ENCODE data around the gene BTG4. TPM values are rescaled to one million over a fixed set of nuclear protein-coding genes. Genes with fewer than 3 reads are reported as not detected.

BTG4 gene
- total RNA-seq, 1 experiment from 2014 or later = not detected

GRCh38 chr11:111560800-111561199 is 48.6 kb upstream of the BTG4 start:
- POLR2A ChIA-PET = interaction anchor here (1.1 kb wide), 1 partner anchor 311 kb away, joined by 3 read pairs; no protein-coding TSS in a partner anchor
- no peaks in the 10 kb centered on the region for H3K79me2 ChIP-seq (ENCODE audit: insufficient read depth, low read length)
- TF ChIP-seq CEBPB (IDR thresholded peaks at IDR 0.05; ENCODE audit: low read depth) (no peak), CBX3 (IDR thresholded peaks at IDR 0.05; ENCODE audit: low read depth) (no peak), SP1 (IDR thresholded peaks at IDR 0.05; ENCODE audit: low read depth) (no peak), YY1 (IDR thresholded peaks at IDR 0.05; ENCODE audit: extremely low read depth, insufficient replicate concordance, low read depth, low read length) (no peak), SRF (IDR thresholded peaks at IDR 0.05; ENCODE audit: low read depth) (no peak), EGR1 (IDR thresholded peaks at IDR 0.05; ENCODE audit: low read depth) (no peak), ZNF274 (IDR thresholded peaks at IDR 0.05; ENCODE audit: low read depth, low read length) (no peak), SIN3A (IDR thresholded peaks at IDR 0.05; ENCODE audit: low read depth) (no peak), POLR2A (IDR thresholded peaks at IDR 0.05; ENCODE audit: borderline replicate concordance, extremely low read depth, insufficient read depth, insufficient read length) (no peak), FOSL1 (IDR thresholded peaks at IDR 0.05; ENCODE audit: low read depth) (no peak)
- TF ChIP-seq, protein P1, sequence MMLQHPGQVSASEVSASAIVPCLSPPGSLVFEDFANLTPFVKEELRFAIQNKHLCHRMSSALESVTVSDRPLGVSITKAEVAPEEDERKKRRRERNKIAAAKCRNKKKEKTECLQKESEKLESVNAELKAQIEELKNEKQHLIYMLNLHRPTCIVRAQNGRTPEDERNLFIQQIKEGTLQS (IDR thresholded peaks at IDR 0.05) = no peak
- no peak overlapping the region for H3K4me3 ChIP-seq (replicated peaks in 1 of 2; ENCODE audit: low read depth in 1 of 2, low read length in 2 of 2)
- ATAC-seq (no peak), DNase-seq (ENCODE audit: low read depth, low spot score) (no peak)
- H3K9ac ChIP-seq (ENCODE audit: low read length) = no peak overlapping the region
- no TSS peak for BruUV-seq (replicated peaks)
- peaks cover 0 to 7% of the 10 kb centered on the region in 2 experiments; a peak in 1 of 4 replicates for H3K4me1 ChIP-seq (ENCODE audit: control insufficient read depth in 1 of 2, insufficient read depth in 2 of 2, low read length in 2 of 2)
- no peak overlapping the region for H3K4me2 ChIP-seq (ENCODE audit: low read length)
- no peaks in the 10 kb centered on the region; a peak in 1 of 4 replicates for H3K9me3 ChIP-seq (ENCODE audit: control insufficient read depth in 1 of 2, insufficient read depth in 1 of 2, low read depth in 1 of 2, low read length in 2 of 2)
- H3K36me3 ChIP-seq (ENCODE audit: control insufficient read depth in 1 of 2, insufficient read depth in 2 of 2, low read length in 2 of 2) = no peaks in the 10 kb centered on the region
- H4K20me1 ChIP-seq (ENCODE audit: insufficient read depth) = no peaks in the 10 kb centered on the region
- H2AFZ ChIP-seq (ENCODE audit: low read depth, low read length, poor library complexity, severe bottlenecking) = no peak overlapping the region
- CTCF ChIA-PET = interaction anchor here (1.3 kb wide), 1 partner anchor 106 kb away, joined by 3 read pairs; no protein-coding TSS in a partner anchor
- intact Hi-C loops (cut with micrococcal nuclease) = loop anchor here (10.0 kb wide), 1 partner anchor 1724 kb away; no protein-coding TSS in a partner anchor
- RAD21 ChIA-PET (ENCODE audit: low non-redundant PET in 1 of 2, low total read pairs in 2 of 2, uncharacterized antibody in 2 of 2, unreplicated experiment in 2 of 2) = no interaction called here
- H3K27me3 ChIP-seq (ENCODE audit: insufficient read depth, low read length) = no peaks in the 10 kb centered on the region
- no peaks in the 10 kb centered on the region; the same call in 1 of the 2 replicates for H3K9me2 ChIP-seq (ENCODE audit: insufficient read depth)
- H3K27ac ChIP-seq (ENCODE audit: low read depth, low read length) = no peak overlapping the region

All from HCT116 (cell line).